Vagina (tissue), 2 donors: Measurements from ENCODE around the gene ADAM8.

Source experiments
- CTCF ChIP-seq, 3 experiments: fragments of 450-650 bp in 2 of 3; fragments of 200-600 bp in 1 of 3; sonication (generic) in 1 of 3; IDR thresholded peaks; one replicate each; pipeline ENCODE4 v1.5.1; 2017 to 2019; ENCODE audit warnings: antibody characterized with exemption in 3 of 3, mild to moderate bottlenecking in 2 of 3, moderate library complexity in 2 of 3
- POLR2AphosphoS5 ChIP-seq, 2 donors: sonication (generic); formaldehyde crosslinking; IDR thresholded peaks; one replicate each; pipeline ENCODE4 v1.9.0; 2017; ENCODE audit warnings: antibody characterized with exemption in 2 of 2, mild to moderate bottlenecking in 2 of 2, low read depth in 1 of 2; ENCODE audit not compliant: insufficient read depth in 1 of 2

- TF ChIP-seq CTCF (IDR thresholded peaks at IDR 0.05) (no peak), POLR2AphosphoS5 (IDR thresholded peaks at IDR 0.05; ENCODE audit: insufficient read depth in 1 of 2, low read depth in 1 of 2) (no peak)
These were observed 23.1 kb upstream of the ADAM8 start for GRCh38 chr10:133299738-133300137.
